Osteoblast (primary cell): ENCODE measurements around the gene TNC. TPM values are rescaled to one million over a fixed set of nuclear protein-coding genes. Genes with fewer than 3 reads are reported as not detected.

Source experiments
- DNase-seq: peaks from one replicate; pipeline ENCODE4 v3.0.0; 2011; ENCODE audit warnings: low spot score, mixed read lengths; ENCODE audit not compliant: insufficient read length; ENCODE audit errors: missing footprints
- H2AFZ ChIP-seq: 2 replicates; pipeline ENCODE4 v1.6.0; 2011; ENCODE audit warnings: mild to moderate bottlenecking, low read length
- H3K27ac ChIP-seq: 2 replicates; pipeline ENCODE4 v1.5.1; 2011; ENCODE audit warnings: mild to moderate bottlenecking, low read depth, low read length, moderate library complexity
- H3K27me3 ChIP-seq: 2 replicates; pipeline ENCODE4 v1.6.0; 2012; ENCODE audit warnings: mild to moderate bottlenecking, control low read depth, inconsistent platforms, low read length, moderate library complexity; ENCODE audit not compliant: insufficient read depth
- H3K36me3 ChIP-seq: 2 replicates; pipeline ENCODE4 v1.5.1; 2011; ENCODE audit warnings: mild to moderate bottlenecking, low read length, control low read depth, moderate library complexity; ENCODE audit not compliant: insufficient read depth
- H3K4me1 ChIP-seq: 2 replicates; pipeline ENCODE4 v1.5.1; 2011; ENCODE audit warnings: mild to moderate bottlenecking, low read length, control low read depth, moderate library complexity; ENCODE audit not compliant: insufficient read depth
- H3K4me2 ChIP-seq: 2 replicates; pipeline ENCODE4 v1.6.0; 2011; ENCODE audit warnings: mild to moderate bottlenecking, low read length; ENCODE audit not compliant: insufficient read depth
- H3K4me3 ChIP-seq: fragments of 200-600 bp; sonication (generic); 3 replicates; pipeline ENCODE4 v1.5.1; 2012; ENCODE audit warnings: mild to moderate bottlenecking, low read length, inconsistent platforms; ENCODE audit not compliant: insufficient read depth
- H3K79me2 ChIP-seq: 2 replicates; pipeline ENCODE4 v1.6.0; 2012; ENCODE audit warnings: mild to moderate bottlenecking, low read length, control low read depth, inconsistent platforms; ENCODE audit not compliant: insufficient read depth
- H3K9me3 ChIP-seq: 2 replicates; pipeline ENCODE4 v1.5.1; 2011; ENCODE audit warnings: low read depth, low read length, control low read depth
- H4K20me1 ChIP-seq: 2 replicates; pipeline ENCODE4 v1.6.0; 2012; ENCODE audit warnings: mild to moderate bottlenecking, low read length, control low read depth; ENCODE audit not compliant: insufficient read depth
- CTCF ChIP-seq: IDR thresholded peaks from 2 replicates; pipeline ENCODE4 v1.5.1; 2011; ENCODE audit warnings: mild to moderate bottlenecking, low read depth, low read length, moderate library complexity; ENCODE audit errors: extremely low read depth
- total RNA-seq: library from RNA; depleted of rRNA; stranded (reverse); fragments of >200 nt; gene quantifications from 2 replicates; pipeline ENCODE4 v1.2.3, GENCODE V29; 2012

TNC gene
- total RNA-seq, 1 donor: 611 TPM

GRCh38 chr9:115030006-115030405, 88.0 kb downstream of the TNC start:
- DNase-seq: no peak
- Histone ChIP-seq H3K4me1 (peaks cover 10% of the 10 kb centered on the region), H3K36me3 (peaks cover 88% of the 10 kb centered on the region), H3K79me2 (no peaks in the 10 kb centered on the region), H3K27ac (no peak overlapping the region), H2AFZ (no peak overlapping the region), H4K20me1 (no peaks in the 10 kb centered on the region), H3K9me3 (no peaks in the 10 kb centered on the region), H3K4me2 (no peak overlapping the region), H3K27me3 (no peaks in the 10 kb centered on the region), H3K4me3 (no peak overlapping the region)
- TF ChIP-seq CTCF: no peak

GRCh38 chr9:115025721-115026120, 92.2 kb downstream of the TNC start:
- no peak for TF ChIP-seq CTCF
- H3K27ac ChIP-seq: no peak overlapping the region
- H3K4me1 ChIP-seq: peaks cover 21% of the 10 kb centered on the region
- H3K36me3 ChIP-seq: peaks cover 83% of the 10 kb centered on the region
- DNase-seq: no peak
- no peaks in the 10 kb centered on the region for H3K79me2 ChIP-seq
- H3K4me3 ChIP-seq: no peak overlapping the region
- no peak overlapping the region for H2AFZ ChIP-seq
- H4K20me1 ChIP-seq: no peaks in the 10 kb centered on the region
- no peaks in the 10 kb centered on the region for H3K9me3 ChIP-seq
- H3K4me2 ChIP-seq: no peak overlapping the region
- H3K27me3 ChIP-seq: no peaks in the 10 kb centered on the region

GRCh38 chr9:115024925-115025535, 92.9 kb downstream of the TNC start:
- no peak overlapping the region for H3K4me2 ChIP-seq

More at GRCh38 chr9:115024925-115025535, 92.9 kb downstream of the TNC start:
- no peak for DNase-seq
- H3K27me3 ChIP-seq: no peaks in the 10 kb centered on the region
- no peak for TF ChIP-seq CTCF
- H3K9me3 ChIP-seq: no peaks in the 10 kb centered on the region
- H3K36me3 ChIP-seq: peaks cover 81% of the 10 kb centered on the region
- peaks cover 21% of the 10 kb centered on the region for H3K4me1 ChIP-seq
- H3K79me2 ChIP-seq: no peaks in the 10 kb centered on the region
- no peak overlapping the region for H3K4me3 ChIP-seq
- H4K20me1 ChIP-seq: no peaks in the 10 kb centered on the region
- H3K27ac ChIP-seq: no peak overlapping the region
- no peak overlapping the region for H2AFZ ChIP-seq
